EL (cell line): ENCODE measurements around the gene PPP4R3C.
"Not testable (repeated sequence)": the region's sequence is repeated elsewhere in the genome, so short reads cannot be mapped to it uniquely, and the experiment has no call there.

ENCODE experiments used
- DNase-seq: peaks from one replicate; pipeline ENCODE4 v3.0.0-alpha.2; 2016

The PPP4R3C gene

DNA sequence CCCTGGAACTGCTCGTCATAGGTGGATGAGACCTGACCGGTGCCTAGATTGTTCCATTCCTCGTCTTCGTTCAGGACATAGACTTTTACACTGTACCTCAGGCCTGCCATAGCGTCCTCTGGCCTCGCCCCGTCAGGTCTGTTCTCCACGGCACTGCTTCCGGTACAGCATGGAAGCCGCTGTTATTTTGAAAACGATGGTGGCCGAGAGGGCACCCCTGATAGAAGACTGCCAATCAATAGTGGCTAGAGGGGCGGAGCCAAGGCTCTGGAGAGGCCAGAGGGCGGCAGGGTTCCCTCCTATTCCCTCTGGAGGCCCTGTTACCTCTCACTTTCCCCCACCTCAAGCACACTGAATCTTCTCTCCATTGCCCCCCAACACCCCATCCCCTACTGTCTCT is at the start of gene PPP4R3C:
Gene PPP4R3C, minus strand, starts transcription at position 155 of the 400 bp plus-strand sequence. Its CDS starts 45 bp downstream, at position 110.
- no peak for DNase-seq

DNA sequence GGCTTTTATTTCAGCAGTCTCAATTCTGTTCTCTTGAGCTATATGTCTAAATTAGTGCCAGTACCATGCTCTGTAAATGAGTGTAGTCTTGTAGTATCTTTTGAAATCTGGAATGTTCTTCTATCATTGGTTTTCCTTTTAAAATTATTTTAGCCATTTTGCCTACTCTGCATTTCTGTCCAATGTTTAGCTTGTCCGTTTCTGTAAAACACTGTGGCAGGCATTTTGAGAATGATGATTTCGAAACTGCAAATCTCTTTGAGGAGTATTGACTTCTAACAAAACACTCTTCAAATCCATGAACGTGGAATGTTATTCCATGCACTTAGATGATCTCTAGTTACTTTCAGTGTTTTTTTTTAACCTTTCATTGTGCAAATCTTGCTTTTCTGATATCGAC is 28.3 kb upstream of the PPP4R3C start:
- DNase-seq = no peak

DNA sequence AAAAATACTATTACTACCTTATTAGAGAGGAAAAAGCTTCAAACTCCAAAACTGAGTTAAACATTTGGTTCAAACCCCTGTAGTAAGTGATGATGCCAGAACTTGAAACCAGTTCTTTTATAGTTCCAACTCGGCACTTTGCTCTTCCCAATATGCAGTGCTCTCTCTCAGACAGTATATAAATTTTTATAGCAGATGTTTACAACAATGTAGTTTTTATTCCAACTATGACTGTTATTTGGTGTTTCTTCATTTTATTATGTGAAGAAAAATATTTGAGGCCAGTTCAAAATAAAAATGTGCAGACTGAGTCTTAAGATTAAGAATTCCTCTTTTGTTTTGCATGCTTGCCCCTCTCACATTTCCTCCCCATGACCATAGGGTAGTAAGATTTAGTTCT is 2.9 kb upstream of the PPP4R3C start:
- no peak for DNase-seq

DNA sequence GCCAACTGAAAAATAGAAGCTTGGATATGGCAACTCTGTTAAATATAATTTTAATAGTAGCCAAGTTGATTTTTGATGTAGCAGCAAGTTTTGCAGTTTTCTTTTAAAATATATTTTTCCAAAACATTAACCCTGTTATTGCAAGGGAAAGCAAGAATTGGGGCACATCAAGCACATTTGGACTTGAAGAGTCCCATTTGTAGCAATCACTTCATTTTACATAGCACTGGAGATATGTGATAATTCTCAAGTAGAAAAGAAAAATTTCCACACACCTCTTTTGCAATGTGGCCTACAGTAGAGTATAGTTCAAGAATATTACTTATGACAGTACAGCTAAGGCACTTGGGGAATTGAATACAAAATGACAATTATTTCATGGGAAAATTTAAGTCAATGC is 1.9 kb upstream of the PPP4R3C start:
- no peak for DNase-seq

DNA sequence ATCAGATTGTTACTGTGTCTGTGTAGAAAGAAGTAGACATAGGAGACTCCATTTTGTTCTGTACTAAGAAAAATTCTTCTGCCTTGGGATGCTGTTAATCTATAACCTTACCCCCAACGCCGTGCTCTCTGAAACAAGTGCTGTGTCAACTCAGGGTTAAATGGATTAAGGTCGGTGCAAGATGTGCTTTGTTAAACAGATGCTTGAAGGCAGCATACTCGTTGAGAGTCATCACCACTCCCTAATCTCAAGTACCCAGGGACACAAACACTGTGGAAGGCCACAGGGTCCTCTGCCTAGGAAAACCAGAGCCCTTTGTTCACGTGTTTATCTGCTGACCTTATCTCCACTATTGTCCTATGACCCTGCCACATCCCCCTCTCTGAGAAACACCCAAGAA is 4.0 kb downstream of the PPP4R3C start:
- DNase-seq = not testable (repeated sequence)

DNA sequence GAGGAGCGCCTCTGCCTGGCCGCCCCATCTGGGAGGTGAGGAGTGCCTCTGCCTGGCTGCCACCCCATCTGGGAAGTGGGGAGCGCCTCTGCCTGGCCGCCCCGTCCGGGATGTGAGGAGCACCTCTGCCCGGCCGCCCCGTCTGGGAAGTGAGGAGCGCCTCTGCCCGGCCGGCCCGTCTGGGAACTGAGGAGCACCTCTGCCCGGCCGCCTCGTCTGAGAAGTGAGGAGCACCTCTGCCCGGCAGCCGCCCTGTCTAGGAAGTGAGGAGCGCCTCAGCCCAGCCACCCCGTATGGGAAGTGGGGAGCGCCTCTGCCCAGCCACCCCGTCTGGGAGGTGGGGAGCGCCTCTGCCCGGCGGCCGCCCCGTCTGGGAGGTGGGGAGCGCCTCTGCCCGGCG is 4.6 kb downstream of the PPP4R3C start:
- not testable (repeated sequence) for DNase-seq

DNA sequence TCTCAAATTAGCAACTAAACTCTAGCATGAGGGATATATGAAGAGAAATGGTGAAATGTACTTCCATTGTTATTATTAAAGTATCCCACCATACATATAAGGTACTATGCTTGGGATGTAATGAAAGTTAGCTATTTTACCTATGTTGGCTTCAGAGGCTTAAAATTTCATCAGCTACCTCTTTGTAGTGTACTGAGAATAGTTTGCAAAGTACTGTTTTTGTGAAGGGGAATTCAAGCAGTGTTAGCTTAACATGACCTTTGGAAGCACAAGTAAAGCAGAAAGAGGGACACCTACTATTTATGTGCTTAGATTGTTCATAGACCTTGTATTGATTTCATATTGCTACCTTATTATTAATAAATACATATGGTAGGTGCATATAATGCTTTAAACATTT is 11.8 kb downstream of the PPP4R3C start:
- DNase-seq = no peak

DNA sequence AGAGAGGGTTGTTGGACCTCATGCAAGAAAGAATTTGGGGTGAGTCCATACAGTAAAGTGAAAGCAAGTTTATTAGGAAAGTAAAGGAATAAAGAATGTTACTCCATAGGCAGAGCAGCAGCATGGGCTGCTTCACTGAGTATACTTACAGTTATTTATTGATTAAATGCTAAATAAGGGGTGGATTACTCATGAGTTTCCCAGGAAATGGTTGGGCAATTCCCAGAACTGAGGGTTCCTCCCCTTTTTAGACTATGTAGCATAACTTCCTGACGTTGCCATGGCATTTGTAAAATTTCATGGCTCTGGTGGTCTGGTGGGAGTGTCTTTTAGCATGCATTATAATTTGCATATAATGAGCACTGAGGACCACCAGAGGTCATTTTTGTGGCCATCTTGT is 16.7 kb downstream of the PPP4R3C start:
- no peak for DNase-seq

DNA sequence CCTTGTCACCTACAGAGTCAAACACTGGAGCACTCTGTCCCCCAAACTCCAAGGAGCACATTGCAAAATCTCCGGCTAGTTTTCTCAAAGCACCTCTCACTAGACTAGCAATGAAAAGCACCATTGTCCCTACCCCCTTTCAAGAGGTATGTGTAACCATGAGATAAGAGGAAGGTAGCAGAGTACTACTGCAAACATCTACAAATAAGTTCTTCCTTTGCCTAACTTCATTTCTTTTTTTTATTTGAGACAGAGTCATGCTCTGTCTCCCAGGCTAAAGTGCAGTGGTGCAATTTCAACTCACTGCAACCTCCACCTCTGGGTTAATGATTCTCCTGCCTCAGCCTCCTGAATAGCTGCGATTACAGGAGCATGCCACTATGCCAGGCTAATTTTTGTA is 17.7 kb downstream of the PPP4R3C start:
- no peak for DNase-seq

DNA sequence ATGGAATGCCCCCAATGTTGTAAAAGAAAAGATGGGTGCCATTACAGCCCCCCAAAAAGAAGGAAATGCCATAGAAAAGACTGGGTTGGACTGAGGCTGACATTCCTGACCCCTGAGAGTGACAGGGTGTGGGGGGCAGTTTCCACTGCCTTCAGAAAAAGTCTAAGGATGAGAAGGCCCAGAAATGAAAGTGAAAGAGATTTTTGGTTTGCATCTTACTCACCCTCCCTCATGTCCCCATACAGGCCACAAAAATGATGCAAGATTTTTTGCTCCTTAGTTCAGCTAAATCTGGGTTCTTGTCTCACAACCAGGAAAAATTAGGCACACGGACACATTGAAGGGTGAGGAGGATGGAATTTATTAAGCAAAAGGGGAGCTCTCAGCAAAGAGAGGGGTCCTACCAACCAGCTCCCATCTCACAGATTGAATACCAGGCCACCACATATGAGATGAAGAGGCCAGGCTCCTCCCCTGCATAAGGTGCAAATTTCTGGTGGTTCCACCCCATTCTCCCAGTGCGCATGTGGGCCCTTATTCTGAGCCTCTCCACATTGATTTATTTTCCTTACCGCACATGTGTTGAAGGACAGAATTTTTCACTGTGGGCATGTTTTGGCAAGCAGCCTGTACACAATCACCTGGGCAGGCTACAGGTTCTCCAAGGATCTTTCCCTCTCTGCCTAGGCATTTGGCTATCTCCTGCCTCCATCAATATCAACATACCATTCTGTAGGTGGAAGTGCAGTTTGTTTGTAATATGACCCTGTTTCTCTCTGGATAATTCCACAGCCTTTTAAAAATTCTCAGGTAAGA is 18.8 kb downstream of the PPP4R3C start:
- DNase-seq = no peak

DNA sequence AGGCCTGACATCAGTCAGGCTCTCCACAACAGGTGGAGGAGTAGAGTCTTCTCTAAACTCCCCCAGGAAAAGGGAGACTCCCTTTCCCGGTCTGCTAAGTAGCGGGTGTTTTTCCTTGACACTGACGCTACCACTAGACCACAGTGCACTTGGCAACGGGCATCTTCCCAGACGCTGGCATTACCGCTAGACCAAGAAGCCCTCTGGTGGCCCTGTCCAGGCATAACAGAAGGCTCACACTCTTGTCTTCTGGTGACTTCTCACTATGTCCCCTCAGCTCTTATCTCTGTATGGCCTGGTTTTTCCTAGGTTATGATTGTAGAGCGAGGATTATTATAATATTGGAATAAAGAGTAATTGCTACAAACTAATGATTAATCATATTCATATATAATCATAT is 20.7 kb downstream of the PPP4R3C start:
- not testable (repeated sequence) for DNase-seq

DNA sequence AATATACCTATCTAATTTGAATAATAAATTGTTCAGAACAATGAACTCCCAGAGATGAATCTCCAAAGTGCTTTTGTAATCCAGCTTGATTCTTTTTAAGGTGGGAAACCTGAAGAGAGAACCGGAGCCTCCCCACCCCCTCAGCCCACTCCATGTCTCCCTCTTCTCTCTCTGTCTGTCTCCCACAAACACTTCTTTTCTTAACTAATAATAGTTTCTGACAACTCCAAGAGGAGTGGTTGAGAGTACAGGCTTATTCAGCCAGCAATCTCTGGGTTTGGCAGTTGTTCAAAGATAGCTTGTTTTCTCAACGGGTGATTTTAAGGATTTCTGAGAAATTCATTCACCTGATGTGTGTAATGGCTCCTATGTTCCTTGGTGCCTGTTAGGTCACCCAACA is 23.4 kb downstream of the PPP4R3C start:
- DNase-seq = no peak

DNA sequence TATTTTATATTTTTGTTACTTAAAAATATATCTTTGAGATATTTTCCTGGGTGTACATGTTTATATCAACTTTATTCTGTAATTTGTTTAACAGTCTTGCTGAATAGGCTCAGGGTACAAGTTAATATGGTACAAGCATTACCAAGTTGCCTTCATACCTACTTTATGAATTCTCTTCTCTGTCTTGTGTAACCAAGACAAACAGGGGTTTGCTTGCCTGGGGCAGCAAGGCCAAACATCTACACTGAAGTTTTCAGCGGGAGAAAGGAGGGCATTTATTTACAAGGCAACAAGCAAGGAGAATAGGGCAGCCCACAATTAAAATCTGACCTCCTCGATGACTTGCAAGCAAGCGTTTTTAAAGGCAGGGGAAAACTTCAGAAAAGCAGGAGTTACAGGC is 24.2 kb downstream of the PPP4R3C start:
- no peak for DNase-seq

DNA sequence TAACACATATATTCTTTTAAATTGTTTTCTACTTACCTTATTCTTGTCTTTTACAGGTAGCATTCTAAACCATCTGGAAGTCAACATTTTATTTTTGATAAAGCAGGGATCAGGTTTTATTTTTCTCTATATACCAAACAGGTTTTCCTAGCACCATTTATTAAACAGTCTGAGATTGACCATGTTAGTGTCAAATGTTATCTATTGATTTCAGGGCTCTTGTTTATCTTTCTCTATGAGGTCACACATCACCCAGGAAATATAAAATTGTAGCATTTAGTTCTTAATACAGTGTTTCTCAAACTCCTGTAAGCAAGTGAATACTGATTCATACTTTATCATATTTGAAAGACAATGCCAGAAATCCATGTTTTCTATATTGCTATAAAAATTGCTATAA is 28.1 kb downstream of the PPP4R3C start:
- DNase-seq = no peak
